ENCODE results near the gene EFEMP1. TPM values are rescaled to one million over a fixed set of nuclear protein-coding genes. Genes with fewer than 3 reads are reported as not detected.

EFEMP1 gene
- total RNA-seq, 1 experiment from 2014 or later, result 0.15 TPM

DNA sequence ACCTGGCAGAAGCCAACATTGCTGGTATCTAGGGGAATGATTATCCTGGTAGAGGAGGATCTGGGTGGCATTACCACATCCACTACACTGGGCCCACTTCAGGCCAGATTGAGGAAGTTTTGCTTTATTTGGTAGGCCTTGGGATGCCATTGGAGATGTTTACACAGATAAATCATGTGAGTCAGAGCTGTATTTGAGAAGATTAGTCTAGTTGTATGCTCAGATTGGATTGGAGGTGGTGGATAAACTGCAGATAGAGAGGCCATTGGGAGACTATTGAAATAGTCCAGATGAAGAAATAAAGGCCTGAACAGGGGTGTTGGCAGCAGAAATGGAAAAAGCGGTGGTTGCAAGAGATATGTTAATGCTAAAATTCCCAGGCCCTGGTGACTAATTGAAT, 81.5 kb downstream of the EFEMP1 start:
- Histone ChIP-seq H3K27ac (ENCODE audit: low read depth, low read length, poor library complexity, severe bottlenecking) (no peak overlapping the region), H3K36me3 (ENCODE audit: insufficient read depth, low read length, poor library complexity, severe bottlenecking) (no peaks in the 10 kb centered on the region), H3K4me1 (ENCODE audit: insufficient read depth, low read length, poor library complexity, severe bottlenecking) (no peaks in the 10 kb centered on the region), H3K27me3 (replicated peaks; ENCODE audit: insufficient read depth, low read depth, low read length, poor library complexity) (no peaks in the 10 kb centered on the region), H3K4me3 (ENCODE audit: low read depth, low read length, poor library complexity, severe bottlenecking) (no peak overlapping the region), H3K9me3 (ENCODE audit: low read depth, low read length, poor library complexity, severe bottlenecking) (no peaks in the 10 kb centered on the region)
- ChIA-PET CTCF (no interaction called here), POLR2A (ENCODE audit: low non-redundant PET) (no interaction called here)
- TF ChIP-seq EZH2 (IDR thresholded peaks at IDR 0.05; ENCODE audit: borderline replicate concordance, low read depth, low read length, poor library complexity, severe bottlenecking), result no peak
- TF ChIP-seq, protein P1, sequence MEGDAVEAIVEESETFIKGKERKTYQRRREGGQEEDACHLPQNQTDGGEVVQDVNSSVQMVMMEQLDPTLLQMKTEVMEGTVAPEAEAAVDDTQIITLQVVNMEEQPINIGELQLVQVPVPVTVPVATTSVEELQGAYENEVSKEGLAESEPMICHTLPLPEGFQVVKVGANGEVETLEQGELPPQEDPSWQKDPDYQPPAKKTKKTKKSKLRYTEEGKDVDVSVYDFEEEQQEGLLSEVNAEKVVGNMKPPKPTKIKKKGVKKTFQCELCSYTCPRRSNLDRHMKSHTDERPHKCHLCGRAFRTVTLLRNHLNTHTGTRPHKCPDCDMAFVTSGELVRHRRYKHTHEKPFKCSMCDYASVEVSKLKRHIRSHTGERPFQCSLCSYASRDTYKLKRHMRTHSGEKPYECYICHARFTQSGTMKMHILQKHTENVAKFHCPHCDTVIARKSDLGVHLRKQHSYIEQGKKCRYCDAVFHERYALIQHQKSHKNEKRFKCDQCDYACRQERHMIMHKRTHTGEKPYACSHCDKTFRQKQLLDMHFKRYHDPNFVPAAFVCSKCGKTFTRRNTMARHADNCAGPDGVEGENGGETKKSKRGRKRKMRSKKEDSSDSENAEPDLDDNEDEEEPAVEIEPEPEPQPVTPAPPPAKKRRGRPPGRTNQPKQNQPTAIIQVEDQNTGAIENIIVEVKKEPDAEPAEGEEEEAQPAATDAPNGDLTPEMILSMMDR (conservative IDR thresholded peaks at IDR 0.05; ENCODE audit: low read depth, low read length), result no peak
- no peak for DNase-seq (ENCODE audit: low spot score)
- no TSS peak for BruUV-seq (replicated peaks)
- intact Hi-C loops (cut with micrococcal nuclease; ENCODE audit: unreplicated experiment), result no loop called here

DNA sequence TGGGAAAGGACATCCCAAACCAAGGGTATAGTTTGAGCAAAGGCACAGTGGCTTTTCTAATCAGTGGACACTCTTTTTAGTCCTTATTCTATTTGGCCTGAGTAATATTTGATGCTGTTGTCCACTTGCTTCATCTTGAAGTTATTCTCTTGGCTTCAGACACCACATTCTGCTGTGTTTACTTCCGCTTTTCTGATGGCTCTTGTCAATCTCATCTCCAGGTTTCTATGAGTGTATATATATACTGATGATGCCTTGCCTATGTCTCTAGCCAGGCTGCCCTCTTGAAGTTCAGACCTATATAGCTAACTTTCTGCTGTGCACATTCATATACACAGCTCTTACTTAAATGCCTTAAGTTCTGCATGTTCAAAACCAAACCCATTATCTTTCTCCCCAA, 83.1 kb downstream of the EFEMP1 start:
- intact Hi-C loops (cut with micrococcal nuclease; ENCODE audit: unreplicated experiment), result no loop called here
- no peak for DNase-seq (ENCODE audit: low spot score)
- Histone ChIP-seq H3K4me3 (ENCODE audit: low read depth, low read length, poor library complexity, severe bottlenecking) (no peak overlapping the region), H3K27ac (ENCODE audit: low read depth, low read length, poor library complexity, severe bottlenecking) (no peak overlapping the region), H3K36me3 (ENCODE audit: insufficient read depth, low read length, poor library complexity, severe bottlenecking) (no peaks in the 10 kb centered on the region), H3K4me1 (ENCODE audit: insufficient read depth, low read length, poor library complexity, severe bottlenecking) (no peaks in the 10 kb centered on the region), H3K9me3 (ENCODE audit: low read depth, low read length, poor library complexity, severe bottlenecking) (no peaks in the 10 kb centered on the region), H3K27me3 (replicated peaks; ENCODE audit: insufficient read depth, low read depth, low read length, poor library complexity) (no peaks in the 10 kb centered on the region)
- TF ChIP-seq, protein P1 (conservative IDR thresholded peaks at IDR 0.05; ENCODE audit: low read depth, low read length), result no peak
- no peak for TF ChIP-seq EZH2 (IDR thresholded peaks at IDR 0.05; ENCODE audit: borderline replicate concordance, low read depth, low read length, poor library complexity, severe bottlenecking)
- BruUV-seq (replicated peaks), result no TSS peak
- ChIA-PET POLR2A (ENCODE audit: low non-redundant PET) (no interaction called here), CTCF (no interaction called here)

DNA sequence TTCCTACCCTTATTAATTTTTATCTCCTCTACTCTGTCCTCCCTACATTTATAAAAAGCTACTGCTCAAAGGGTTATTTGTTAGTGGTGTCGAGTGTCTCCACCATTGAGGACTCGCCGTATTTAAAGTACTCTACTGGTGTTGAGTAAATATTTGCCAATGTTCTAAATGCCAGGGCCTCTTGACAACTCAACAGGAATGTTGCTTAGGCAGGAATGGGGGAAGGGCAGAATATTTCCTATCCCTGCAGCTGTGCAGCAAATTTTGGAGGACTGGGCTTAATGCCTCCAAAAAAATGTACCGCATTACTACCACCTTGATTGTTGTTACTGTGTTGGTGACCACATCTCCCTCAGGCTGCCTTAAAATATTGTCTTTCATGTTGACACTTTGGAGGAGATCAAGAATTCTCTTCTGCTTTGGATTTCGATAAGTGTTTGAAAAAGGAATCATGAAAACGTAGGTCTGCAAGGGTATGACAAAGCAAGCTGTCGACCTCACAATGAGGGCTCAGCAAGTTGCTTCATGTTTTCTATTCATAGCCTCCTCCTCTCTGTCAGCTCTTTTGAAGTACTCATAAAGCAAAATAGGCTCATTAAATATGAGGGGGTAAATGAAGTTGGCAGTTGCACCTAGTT, 84.3 kb downstream of the EFEMP1 start:
- no TSS peak for BruUV-seq (replicated peaks)
- Histone ChIP-seq H3K36me3 (ENCODE audit: insufficient read depth, low read length, poor library complexity, severe bottlenecking) (no peaks in the 10 kb centered on the region), H3K27me3 (replicated peaks; ENCODE audit: insufficient read depth, low read depth, low read length, poor library complexity) (no peaks in the 10 kb centered on the region), H3K4me3 (ENCODE audit: low read depth, low read length, poor library complexity, severe bottlenecking) (no peak overlapping the region), H3K4me1 (ENCODE audit: insufficient read depth, low read length, poor library complexity, severe bottlenecking) (no peaks in the 10 kb centered on the region), H3K9me3 (ENCODE audit: low read depth, low read length, poor library complexity, severe bottlenecking) (no peaks in the 10 kb centered on the region), H3K27ac (ENCODE audit: low read depth, low read length, poor library complexity, severe bottlenecking) (no peak overlapping the region)
- no peak for DNase-seq (ENCODE audit: low spot score)
- intact Hi-C loops (cut with micrococcal nuclease; ENCODE audit: unreplicated experiment), result no loop called here
- ChIA-PET POLR2A (ENCODE audit: low non-redundant PET) (no interaction called here), CTCF (no interaction called here)
- TF ChIP-seq, protein P1 (conservative IDR thresholded peaks at IDR 0.05; ENCODE audit: low read depth, low read length), result no peak
- TF ChIP-seq EZH2 (IDR thresholded peaks at IDR 0.05; ENCODE audit: borderline replicate concordance, low read depth, low read length, poor library complexity, severe bottlenecking), result no peak

Measured in A673 (cell line).